SW 1271 (cell line): ENCODE data around the gene FGF11.
A peak's percentile ranks its signal among the peaks of the same experiment; 100 is the strongest.
"Not testable (repeated sequence)": the region's sequence is repeated elsewhere in the genome, so short reads cannot be mapped to it uniquely, and the experiment has no call there.

Experiments used
- DNase-seq, 2 experiments: peaks; one replicate each; lab custom pipeline; 2025; lab: John Stamatoyannopoulos, UW

FGF11 gene

DNA sequence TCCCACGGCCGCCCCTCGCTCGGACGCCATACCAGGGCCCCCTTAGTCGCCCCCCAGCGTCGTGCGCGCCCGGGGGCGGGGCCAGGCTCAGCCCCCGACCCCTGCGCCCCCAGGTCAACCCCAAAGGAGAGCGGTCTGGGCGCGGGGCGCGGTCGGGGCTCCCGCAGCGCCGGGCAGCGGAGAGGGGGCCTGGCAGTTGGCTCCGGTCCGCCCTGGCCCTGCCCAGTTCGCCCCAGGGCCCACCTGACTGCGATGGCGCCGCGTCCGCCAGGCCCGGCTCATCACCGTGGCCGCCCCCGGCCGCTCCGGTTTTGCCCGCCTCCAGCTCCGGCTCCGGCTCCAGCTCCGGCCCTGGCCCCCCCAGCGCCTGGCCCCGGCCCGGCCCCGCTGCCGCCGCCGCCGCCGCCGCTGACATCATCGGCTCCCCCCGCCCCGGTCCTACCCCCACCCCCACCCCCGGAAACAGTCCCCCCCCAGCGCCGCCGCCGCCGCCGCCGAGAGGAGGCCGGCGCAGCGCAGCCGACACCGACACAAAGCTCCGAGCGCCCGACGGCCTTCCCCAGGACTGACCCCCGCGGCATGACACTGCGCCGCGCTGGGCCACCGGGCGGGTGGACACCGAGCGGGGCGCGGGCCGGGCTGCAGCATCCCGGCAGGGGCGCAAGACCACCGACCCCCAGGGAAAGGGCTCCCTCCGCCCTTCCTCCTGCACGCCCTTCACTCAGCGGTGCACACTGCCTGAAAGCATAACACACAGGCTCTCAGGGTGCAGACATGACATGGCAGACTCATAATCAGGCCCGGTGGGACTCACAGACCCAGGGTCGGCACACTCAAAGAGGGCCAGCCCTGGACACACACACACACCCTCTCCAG lies 40.1 kb downstream of the FGF11 start, which contains the start of gene ZBTB4:
ZBTB4 (minus strand) TSS at position 419 of the 876 bp plus-strand sequence. CDS start 12,830 bp downstream, outside the sequence.
- peak in 1 of 2 experiments; percentile 15 for DNase-seq

DNA sequence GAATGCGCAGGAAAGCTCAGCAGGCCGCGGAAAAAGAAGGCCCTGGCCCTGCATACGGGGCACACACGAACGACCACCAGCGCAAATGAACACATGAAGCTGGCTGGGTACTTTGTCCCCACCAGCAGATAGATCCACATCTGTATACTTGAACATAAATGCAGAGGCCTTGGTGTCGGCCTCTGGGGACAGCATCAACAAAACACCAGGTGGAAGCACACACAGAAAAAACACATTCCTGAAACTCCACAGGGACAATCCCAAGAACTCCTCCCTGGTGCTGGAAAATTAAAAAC lies 40.7 kb downstream of the FGF11 start:
- DNase-seq = no peak

DNA sequence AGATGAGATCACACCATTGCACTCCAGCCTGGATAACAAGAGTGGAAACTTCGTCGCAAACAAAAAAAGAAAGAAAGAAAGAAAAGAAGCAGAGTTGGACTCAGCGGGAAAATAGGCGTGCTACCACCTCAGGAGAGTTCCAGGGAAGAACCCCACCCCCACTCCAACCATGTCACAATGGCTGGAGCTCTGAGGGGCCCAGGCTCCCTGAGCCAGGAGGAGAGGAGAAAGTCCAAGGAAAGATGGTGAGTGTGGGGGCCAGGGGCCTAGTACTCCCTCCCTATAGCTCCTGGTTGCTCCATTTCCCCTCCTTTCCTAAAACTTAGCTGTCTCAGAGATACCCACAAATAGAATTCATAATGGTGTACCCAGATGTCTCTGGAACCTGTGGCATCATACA lies 42.0 kb downstream of the FGF11 start, which contains the start of gene SLC35G6:
SLC35G6 (plus strand) TSS at position 172 of the 400 bp plus-strand sequence; CDS start at position 243, 71 bp downstream.
- DNase-seq = not testable (repeated sequence)

DNA sequence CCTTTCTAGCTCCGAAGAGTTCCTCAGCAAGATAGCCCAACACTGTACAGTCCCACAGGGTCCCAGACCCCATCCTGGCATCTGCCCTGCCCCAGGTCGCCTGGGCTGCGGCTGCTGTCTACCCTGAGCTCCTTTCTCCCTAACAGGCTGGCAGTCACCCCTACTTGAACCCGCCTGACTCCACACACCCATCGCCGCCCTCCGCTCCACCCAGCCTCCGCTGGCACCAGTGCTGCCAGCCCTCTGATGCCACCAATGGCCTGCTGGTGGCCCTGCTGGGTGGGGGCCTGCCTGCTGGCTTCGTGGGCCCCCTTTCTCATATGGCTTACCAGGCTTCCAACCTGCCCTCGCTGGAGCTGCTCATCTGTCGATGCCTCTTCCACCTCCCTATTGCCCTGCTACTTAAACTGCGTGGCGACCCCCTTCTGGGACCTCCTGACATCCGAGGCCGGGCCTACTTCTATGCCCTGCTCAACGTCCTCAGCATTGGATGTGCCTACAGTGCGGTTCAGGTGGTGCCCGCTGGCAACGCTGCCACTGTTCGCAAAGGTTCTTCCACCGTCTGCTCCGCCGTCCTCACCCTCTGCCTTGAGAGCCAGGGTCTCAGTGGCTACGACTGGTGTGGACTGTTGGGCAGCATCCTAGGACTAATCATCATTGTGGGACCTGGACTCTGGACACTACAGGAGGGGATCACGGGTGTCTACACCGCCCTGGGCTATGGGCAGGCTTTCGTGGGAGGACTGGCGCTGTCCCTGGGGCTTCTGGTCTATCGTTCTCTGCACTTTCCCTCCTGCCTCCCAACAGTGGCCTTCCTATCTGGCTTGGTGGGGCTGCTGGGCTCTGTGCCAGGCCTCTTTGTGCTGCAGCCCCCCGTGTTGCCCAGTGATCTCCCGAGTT lies 42.8 kb downstream of the FGF11 start:
- DNase-seq = not testable (repeated sequence)

DNA sequence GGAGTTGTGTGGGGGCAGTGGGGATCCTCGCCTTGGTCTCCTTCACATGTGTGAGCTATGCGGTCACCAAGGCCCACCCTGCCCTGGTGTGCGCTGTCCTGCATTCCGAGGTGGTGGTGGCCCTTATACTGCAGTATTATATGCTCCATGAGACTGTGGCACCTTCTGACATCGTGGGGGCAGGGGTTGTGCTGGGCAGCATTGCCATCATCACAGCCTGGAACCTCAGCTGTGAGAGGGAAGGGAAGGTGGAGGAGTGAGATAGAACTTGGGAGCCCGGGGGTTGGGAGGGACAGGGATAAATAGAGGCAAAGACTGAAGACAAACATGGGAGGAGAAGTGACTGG lies 43.4 kb downstream of the FGF11 start:
- not testable (repeated sequence) for DNase-seq

DNA sequence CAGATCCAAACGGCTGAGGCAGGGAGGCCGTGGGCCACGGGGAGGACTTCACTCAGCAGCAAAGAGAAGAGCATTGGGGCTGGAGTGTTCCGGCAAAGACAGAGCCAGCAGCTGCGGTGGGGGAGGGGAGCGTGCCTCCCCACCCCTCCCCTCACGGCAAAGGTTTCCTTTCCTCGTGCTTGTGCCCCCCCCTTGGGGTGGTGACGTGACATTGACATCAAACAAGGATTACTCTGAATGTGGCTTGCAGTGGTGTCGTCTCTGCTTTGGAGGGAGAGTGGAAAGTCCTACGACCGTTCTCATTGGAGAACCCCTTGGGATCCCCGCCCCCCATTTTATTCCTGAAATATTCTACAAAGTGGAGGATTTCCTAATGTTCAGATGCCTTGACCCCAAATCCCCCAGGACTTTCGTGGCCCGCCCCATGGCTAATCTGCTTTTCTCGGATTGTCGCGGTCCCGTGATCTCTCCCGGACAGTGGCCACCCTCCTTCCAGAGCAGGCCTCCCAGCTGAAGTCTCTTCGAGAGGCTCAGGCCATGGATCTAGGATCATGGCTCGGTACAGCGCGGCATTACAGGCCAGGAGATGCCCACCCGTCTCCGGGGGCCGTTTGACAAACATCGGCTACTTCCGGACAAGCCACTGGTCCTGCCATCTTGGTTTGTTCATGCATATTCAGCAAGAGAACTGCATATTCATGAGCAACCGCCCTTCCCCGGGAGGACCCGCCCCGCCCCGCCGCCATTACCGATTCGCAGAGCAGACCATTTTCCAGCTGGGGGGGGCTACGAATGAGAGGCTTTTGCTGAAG lies 44.1 kb downstream of the FGF11 start:
- DNase-seq = peak; percentile 78 to 93

DNA sequence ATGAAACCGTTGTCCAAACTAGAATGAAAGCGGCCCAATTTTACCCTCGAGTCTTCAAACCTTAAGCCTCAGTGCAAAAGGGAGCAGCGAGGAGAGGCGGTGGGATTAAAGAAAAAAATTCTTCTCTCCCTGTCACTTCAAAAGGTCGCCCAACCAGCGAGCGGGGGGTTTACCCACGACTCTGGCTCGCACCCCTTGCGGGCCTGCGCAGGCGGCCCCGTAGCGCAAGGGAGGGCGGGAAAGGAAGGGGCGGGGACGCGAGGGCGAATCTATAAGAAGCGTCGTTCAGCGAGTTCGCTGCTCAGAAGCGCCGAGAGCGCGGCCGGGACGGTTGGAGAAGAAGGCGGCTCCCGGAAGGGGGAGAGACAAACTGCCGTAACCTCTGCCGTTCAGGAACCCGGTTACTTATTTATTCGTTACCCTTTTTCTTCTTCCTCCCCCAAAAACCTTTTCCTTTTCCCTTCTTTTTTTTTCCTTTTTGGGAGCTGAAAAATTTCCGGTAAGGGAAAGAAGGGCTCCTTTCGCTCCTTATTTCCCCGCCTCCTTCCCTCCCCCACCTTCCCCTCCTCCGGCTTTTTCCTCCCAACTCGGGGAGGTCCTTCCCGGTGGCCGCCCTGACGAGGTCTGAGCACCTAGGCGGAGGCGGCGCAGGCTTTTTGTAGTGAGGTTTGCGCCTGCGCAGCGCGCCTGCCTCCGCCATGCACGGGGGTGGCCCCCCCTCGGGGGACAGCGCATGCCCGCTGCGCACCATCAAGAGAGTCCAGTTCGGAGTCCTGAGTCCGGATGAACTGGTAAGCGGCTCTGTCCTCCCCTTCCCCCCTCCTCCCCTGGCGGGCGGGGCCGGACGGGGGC lies 45.0 kb downstream of the FGF11 start, which contains the start of gene POLR2A:
POLR2A (plus strand) TSS at position 300 of the 852 bp plus-strand sequence.
- DNase-seq = peak; percentile 86 to 96

DNA sequence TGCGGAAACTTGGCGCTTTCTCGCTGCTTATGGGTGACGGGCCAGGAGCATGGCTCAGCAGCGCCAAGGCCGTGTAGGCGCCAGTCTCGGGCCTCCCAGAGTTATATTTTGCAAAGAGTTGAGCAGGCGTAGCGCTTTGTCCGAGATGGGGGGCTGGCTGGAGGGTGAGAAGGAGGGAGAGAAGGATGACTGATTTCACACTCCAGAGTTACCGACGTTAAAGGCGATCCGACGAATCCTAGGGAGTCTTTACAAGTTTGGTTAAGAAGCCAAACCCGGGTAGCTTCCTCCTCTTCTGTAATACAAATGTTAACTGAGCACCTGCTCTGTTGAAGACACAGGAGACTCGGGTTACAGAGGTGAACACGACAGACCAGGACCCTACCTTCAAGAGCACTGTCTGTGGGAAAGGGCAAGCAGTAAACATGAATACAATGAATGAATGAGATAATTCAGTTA lies 45.6 kb downstream of the FGF11 start:
- no peak for DNase-seq

DNA sequence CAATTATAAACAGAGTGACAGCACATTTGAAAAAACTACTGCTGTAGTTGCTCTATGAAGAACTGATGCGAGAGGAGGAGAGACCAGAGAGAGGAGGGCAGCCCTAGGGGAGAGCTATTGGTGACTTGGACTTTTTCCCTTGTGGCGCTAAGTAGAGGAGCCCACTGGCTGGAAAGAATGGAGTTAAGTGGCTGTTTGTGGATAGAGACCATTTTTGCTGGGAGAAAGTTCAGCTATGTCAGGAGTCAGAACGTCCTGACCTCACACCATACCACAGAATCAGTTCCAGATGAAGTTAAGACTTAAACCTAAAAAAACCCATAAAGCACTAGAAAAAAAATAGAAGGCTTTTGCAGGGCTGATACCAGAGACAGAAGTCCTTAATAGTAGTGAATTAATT lies 46.9 kb downstream of the FGF11 start:
- no peak for DNase-seq

DNA sequence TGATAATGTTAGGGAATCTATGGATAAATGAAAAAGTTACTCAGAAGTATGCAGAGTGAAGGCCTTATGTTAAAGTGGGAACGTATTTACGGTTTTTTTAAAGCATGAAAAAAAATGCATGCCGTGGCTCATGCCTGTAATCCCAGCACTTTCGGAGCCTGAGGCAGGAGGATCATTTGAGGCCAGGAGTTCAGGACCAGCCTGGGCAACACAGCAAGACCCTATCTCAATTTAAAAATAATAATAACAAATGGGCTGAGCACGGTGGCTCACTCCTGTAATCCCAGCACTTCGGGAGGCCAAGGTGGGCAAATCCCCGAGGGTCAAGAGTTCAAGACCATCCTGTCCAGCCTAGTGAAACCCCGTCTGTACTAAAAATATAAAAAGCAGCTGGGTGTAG lies 50.8 kb downstream of the FGF11 start:
- no peak for DNase-seq

DNA sequence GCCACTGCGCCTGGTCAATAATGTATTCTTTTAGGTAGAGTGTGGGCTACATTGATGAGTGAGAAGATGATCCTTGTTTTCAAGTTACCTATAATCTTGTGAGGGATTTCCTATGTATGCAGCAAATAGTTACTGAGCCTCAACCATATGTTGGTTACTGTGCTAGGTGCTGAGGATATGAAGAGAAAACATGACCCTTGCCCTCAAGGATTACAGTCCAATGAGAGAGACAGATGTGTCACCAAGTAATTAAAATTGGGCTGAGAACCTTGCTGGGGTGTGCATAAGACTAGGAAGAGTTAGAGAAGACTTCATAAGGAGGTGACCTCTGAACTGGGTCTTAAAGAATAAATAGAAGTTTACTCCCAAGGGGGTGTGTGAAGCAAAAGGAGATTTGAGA lies 52.3 kb downstream of the FGF11 start:
- DNase-seq = no peak

DNA sequence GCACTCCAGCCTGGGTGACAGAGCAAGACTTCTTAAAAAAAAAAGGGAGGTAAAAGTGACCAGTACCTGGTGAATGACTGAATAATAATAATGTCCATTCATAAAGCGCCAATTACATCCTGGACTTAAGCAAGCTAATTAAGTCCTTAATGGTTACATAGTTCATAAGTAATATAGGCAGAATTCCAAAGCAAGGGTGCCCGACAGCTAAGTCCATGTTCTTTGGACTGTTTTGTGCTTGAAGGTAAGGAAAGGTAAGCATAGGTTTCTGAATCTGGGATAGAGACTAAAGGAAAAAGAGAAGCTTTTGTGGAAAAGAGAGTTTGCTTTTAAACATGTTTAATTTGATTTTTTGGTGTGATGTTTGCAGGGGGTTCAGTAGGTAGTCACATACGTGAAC lies 54.6 kb downstream of the FGF11 start:
- DNase-seq = no peak
